HepG2 (cell line): Measurements from ENCODE around the gene FAM131A. TPM values are rescaled to one million over a fixed set of nuclear protein-coding genes. Genes with fewer than 3 reads are reported as not detected.
A peak's percentile ranks its signal among the peaks of the same experiment; 100 is the strongest.

Experiments
- BCLAF1 ChIP-seq: fragments of 450-650 bp; IDR thresholded peaks from 2 replicates; pipeline ENCODE4 v1.6.1; 2017; ENCODE audit warnings: mild to moderate bottlenecking
- CSRNP2 ChIP-seq: sonication (generic); formaldehyde crosslinking; conservative IDR thresholded peaks from 2 replicates; pipeline ENCODE4 v1.8.0; 2022; ENCODE audit warnings: low read depth, missing genetic modification reagents
- HIVEP1 ChIP-seq: sonication (generic); formaldehyde crosslinking; IDR thresholded peaks from 2 replicates; pipeline ENCODE4 v1.4.0; 2020; ENCODE audit warnings: mild to moderate bottlenecking, missing genetic modification reagents
- HNRNPLL ChIP-seq: fragments of 200-400 bp; formaldehyde crosslinking; IDR thresholded peaks from 2 replicates; pipeline ENCODE4 v1.6.1; 2017; ENCODE audit warnings: mild to moderate bottlenecking, low read depth, low read length; ENCODE audit not compliant: poor library complexity, severe bottlenecking
- KLF6 ChIP-seq: IDR thresholded peaks from 2 replicates; pipeline ENCODE4 v1.8.0; 2016; ENCODE audit warnings: missing biosample characterization, missing genetic modification reagents
- MXI1 ChIP-seq: IDR thresholded peaks from 3 replicates; pipeline ENCODE4 v1.6.1; 2012; ENCODE audit warnings: low read depth, low read length, inconsistent platforms, borderline replicate concordance
- NCOA2 ChIP-seq: sonication (generic); formaldehyde crosslinking; IDR thresholded peaks from 2 replicates; pipeline ENCODE4 v1.8.0; 2022; ENCODE audit warnings: inconsistent platforms
- NFYC ChIP-seq: IDR thresholded peaks from 2 replicates; pipeline ENCODE4 v1.6.1; 2016; ENCODE audit warnings: missing genetic modification reagents, missing compliant biosample characterization
- TOE1 ChIP-seq: sonication (generic); formaldehyde crosslinking; IDR thresholded peaks from 2 replicates; pipeline ENCODE4 v1.4.0; 2020; ENCODE audit warnings: mild to moderate bottlenecking, missing genetic modification reagents
- TOPORS ChIP-seq: sonication (generic); formaldehyde crosslinking; IDR thresholded peaks from 2 replicates; pipeline ENCODE4 v1.8.0; 2023; ENCODE audit warnings: mild to moderate bottlenecking, missing genetic modification reagents
- XBP1 ChIP-seq: sonication (generic); formaldehyde crosslinking; IDR thresholded peaks from 2 replicates; pipeline ENCODE4 v1.5.0; 2020; ENCODE audit warnings: missing genetic modification reagents
- XRCC5 ChIP-seq: fragments of 200-400 bp; formaldehyde crosslinking; optimal IDR thresholded peaks from 2 replicates; pipeline ENCODE3; 2017; ENCODE audit warnings: mild to moderate bottlenecking, low read length
- YEATS4 ChIP-seq: sonication (generic); formaldehyde crosslinking; IDR thresholded peaks from 2 replicates; pipeline ENCODE4 v1.4.0; 2020; ENCODE audit warnings: missing genetic modification reagents, borderline replicate concordance
- ZBTB25 ChIP-seq: IDR thresholded peaks from 2 replicates; pipeline ENCODE4 v1.6.1; 2018; ENCODE audit warnings: missing genetic modification reagents
- ZKSCAN8 ChIP-seq: IDR thresholded peaks from 2 replicates; pipeline ENCODE4 v1.6.1; 2016; ENCODE audit warnings: borderline replicate concordance, missing genetic modification reagents, missing compliant biosample characterization
- ZNF143 ChIP-seq: sonication (generic); formaldehyde crosslinking; IDR thresholded peaks from 2 replicates; pipeline ENCODE4 v1.4.0; 2020; ENCODE audit warnings: missing genetic modification reagents
- ZNF333 ChIP-seq: sonication (generic); formaldehyde crosslinking; IDR thresholded peaks from 2 replicates; pipeline ENCODE4 v1.4.0; 2020; ENCODE audit warnings: mild to moderate bottlenecking, missing genetic modification reagents, borderline replicate concordance
- ZNF563 ChIP-seq: sonication (generic); formaldehyde crosslinking; IDR thresholded peaks from 2 replicates; pipeline ENCODE4 v1.8.0; 2022; ENCODE audit warnings: mild to moderate bottlenecking, moderate library complexity, missing genetic modification reagents
- ZNF572 ChIP-seq: sonication (generic); formaldehyde crosslinking; IDR thresholded peaks from 2 replicates; pipeline ENCODE4 v1.5.1; 2020; ENCODE audit warnings: mild to moderate bottlenecking, missing genetic modification reagents
- ZNF710 ChIP-seq: sonication (generic); formaldehyde crosslinking; IDR thresholded peaks from 2 replicates; pipeline ENCODE4 v1.5.0; 2020; ENCODE audit warnings: mild to moderate bottlenecking, missing genetic modification reagents, borderline replicate concordance
- ZNF720 ChIP-seq: sonication (generic); formaldehyde crosslinking; IDR thresholded peaks from 2 replicates; pipeline ENCODE4 v1.4.0; 2020; ENCODE audit warnings: missing genetic modification reagents
- ZNF724P ChIP-seq: sonication (generic); formaldehyde crosslinking; IDR thresholded peaks from 2 replicates; pipeline ENCODE4 v1.8.0; 2022; ENCODE audit warnings: missing genetic modification reagents, borderline replicate concordance
- polyA plus RNA-seq, 8 experiments: library from polyadenylated mRNA; depleted of rRNA in 3 of 8; stranded (reverse) in 7 of 8; unstranded in 1 of 8; fragments of >200 nt; fragmentation: Illumina TruSeq in 4 of 8; extraction: Trizol in 4 of 8; gene quantifications; 2 replicates each; pipeline versions ENCODE4 v1.2.1 to v1.2.3, GENCODE V29; 2011 to 2016; ENCODE audit warnings: low read depth in 4 of 8, missing spikeins in 1 of 8, mixed read lengths in 1 of 8; ENCODE audit not compliant: insufficient read depth in 1 of 8
- total RNA-seq, 5 experiments: library from RNA; depleted of rRNA; stranded (reverse); fragments of >200 nt; fragmentation: Illumina TruSeq; extraction: Trizol; gene quantifications; 2 replicates each; pipeline ENCODE4 v1.2.3, GENCODE V29; 2016; ENCODE audit warnings: low read depth in 1 of 5

FAM131A gene
- total and polyA plus RNA-seq, 2 of the 13 experiments (the other 11 are each of a cell fraction or from before 2014, with no cell fraction given) = 9.2 to 9.3 TPM

- peak; percentile 76 for TF ChIP-seq ZNF710
- peak; percentile 94 for TF ChIP-seq HIVEP1
- no peak for TF ChIP-seq BCLAF1
- TF ChIP-seq HNRNPLL = peak; percentile 63
- TF ChIP-seq ZNF720 (CRISPR knock-in tag) = no peak
- TF ChIP-seq XBP1 = no peak
- peak; percentile 67 for TF ChIP-seq XRCC5
- TF ChIP-seq KLF6 (CRISPR knock-in tag) = peak; percentile 42; the same call in 1 of the 2 replicates
- TF ChIP-seq ZBTB25 = peak; percentile 84
- peak; percentile 81; the same call in 1 of the 2 replicates for TF ChIP-seq ZNF563 (CRISPR knock-in tag)
- peak; percentile 57; the same call in 1 of the 2 replicates for TF ChIP-seq ZNF143
- TF ChIP-seq NCOA2 = peak; percentile 78
- peak; percentile 34; the same call in 1 of the 2 replicates for TF ChIP-seq ZKSCAN8 (CRISPR knock-in tag)
- TF ChIP-seq ZNF572 (CRISPR knock-in tag) = peak; percentile 81; the same call in 1 of the 2 replicates
- no peak for TF ChIP-seq CSRNP2 (CRISPR knock-in tag)
- no peak; the same call in 1 of the 2 replicates for TF ChIP-seq ZNF724P (CRISPR knock-in tag)
- peak; percentile 82; the same call in 1 of the 2 replicates for TF ChIP-seq YEATS4 (CRISPR knock-in tag)
- TF ChIP-seq NFYC (CRISPR knock-in tag) = peak; percentile 51
- TF ChIP-seq ZNF333 (CRISPR knock-in tag) = peak; percentile 89; the same call in 1 of the 2 replicates
- TF ChIP-seq TOPORS = peak; percentile 63; the same call in 1 of the 2 replicates
- TF ChIP-seq TOE1 = peak; percentile 38; the same call in 1 of the 2 replicates
- peak; percentile 75; the same call in 2 of the 3 replicates for TF ChIP-seq MXI1
Observed at GRCh38 chr3:184362668-184363546, 25.5 kb downstream of the FAM131A start (continued).
